Stimulated activated naive CD8-positive, alpha-beta T cell treated with anti-CD3 and anti-CD28 coated beads, Interleukin-15, Interleukin-2, amounts not matched to agents 100 U/mL and 50 U/mL, for 24 hours (primary cell): ENCODE measurements around the gene BTF3.

Experiments
- ATAC-seq: fragments of 150-1000 bp; cut with Tn5 transposase; one replicate; pipeline ENCODE4 v1.10.0; 2021
- DNase-seq: peaks from one replicate; pipeline ENCODE4 v3.0.0; 2021

Gene BTF3

DNA sequence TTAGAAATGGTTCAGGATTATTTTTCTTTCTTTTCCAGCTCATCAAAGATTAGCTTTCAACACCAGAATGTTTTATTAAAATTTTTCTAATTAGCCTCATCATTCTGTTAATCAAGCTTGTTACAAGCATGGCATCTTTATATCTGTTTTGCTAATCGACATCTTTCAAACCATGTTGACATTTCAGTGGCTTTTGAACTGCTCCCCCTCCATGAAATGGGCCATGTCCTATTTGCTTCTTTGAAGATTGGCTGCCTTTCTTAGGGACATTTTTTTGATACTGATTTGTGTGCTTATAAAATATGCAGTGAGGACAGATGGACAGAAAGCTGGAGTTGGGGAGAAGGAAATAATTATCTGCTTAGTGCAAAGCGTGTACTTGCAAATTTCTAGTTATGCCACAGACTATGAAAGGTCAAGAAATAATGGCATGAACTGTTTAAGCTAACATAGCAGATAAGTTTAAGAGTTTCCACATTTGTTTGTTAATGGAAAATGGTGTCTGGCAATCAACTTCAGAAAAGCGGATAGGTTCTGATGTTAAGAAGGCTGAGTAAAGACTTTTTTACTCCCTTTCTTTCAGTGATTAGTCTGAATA lies 27.5 kb downstream of the BTF3 start:
- no peak for ATAC-seq
- DNase-seq = no peak

DNA sequence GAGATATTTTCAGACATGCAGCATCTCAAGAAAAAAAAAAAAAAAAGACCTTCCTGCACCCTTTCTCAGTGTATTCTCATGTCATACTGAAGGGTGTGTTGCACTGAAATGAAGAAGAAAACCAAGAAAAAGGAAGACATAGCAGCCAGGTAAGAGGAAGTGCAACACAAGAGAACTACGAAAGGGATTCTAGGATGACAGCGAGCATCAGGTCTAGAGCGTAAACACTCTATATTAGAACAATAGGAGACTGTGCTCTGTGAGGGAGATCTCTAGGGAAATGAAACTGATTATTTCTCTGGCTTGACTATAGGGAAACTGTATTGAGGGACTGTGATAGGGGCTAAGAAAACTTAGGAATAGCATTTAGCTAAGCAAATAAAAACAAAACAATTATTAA lies 30.0 kb downstream of the BTF3 start:
- DNase-seq (no peak), ATAC-seq (no peak)

DNA sequence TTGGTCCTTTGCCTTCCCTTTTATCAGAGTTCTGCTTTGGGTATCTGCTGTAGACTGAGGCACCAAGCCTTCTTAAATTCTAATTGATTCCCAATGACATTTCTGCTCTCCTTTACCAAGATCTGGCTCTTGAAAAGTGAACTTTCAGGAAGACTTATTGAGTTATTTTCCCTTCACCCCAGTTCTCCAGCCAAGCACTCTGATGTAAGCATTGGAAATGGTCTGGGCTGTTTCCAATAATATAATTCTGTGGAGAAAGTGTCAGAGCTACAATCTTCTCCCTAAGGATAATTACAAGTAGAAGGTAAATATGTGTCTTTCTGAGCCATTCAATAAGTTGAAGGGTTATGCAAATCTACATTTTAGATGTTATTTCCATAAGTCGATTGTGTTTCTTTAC lies 30.8 kb downstream of the BTF3 start:
- DNase-seq (no peak), ATAC-seq (no peak)

DNA sequence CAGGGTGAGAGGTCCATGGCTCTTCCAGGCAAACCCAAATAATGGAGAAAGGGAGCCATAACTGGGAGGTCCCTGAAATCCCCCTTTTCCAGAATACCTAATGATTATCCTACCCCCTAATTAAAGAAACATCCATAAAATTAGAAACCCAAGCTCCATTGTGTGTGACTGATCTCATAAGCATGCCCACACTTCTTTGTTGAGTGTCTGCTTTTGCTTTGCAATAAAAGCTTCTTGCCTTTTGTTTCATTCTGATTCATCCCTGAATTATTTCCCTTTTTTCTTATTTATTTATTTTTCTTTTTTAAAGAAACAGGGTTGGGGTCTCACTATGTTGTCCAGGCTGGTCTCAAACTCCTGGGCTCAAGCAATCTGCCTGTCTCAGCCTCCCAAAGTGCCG lies 33.1 kb downstream of the BTF3 start:
- DNase-seq (no peak), ATAC-seq (no peak)

DNA sequence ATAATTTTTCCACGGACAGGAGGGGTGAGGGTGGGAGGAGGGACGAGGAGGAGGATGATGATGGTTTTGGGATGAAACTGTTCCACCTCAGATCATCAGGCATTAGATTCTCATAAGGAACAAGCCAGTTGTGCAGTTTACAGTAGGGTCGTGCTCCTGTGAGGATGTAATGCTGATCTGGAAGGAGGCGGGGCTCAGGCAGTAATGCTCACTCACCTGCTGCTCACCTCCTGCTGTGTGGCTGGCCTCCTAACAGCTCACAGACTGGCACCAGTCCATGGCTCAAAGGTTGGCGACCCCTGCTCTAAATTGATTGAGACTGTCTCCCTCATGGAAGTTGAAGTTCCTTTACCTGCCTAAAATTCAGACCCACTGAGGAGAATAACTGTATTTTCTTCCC lies 34.0 kb downstream of the BTF3 start:
- no peak for DNase-seq
- no peak for ATAC-seq

DNA sequence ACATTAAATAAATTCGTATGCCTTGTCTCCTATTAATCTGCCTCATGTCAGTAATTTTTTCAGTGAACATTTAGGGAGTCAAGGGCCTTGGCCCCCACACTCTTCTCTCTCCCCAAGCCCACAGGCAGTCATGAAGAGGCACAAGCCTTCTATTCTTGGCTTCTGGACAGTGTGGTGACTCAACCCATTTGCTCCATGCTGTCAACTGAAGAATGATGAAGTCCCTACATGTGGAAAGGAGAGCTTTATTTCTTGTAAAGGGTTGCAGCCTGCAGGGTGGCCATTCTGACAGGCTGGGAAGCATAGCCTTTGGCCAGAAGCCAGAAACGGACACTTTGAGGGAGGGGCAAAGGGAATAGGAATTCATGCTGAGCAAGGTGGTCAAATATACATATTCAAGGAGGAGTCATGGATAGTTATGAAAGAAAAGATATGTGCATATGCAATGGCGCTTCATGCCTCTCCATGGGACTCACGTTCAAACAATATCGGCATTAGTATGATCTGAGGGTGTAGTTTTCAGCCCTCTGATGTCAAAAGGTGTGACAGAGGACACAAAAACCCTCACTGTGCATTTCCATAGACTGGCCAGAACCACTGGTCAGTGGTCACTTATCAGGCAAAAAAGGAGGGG lies 35.9 kb downstream of the BTF3 start:
- no peak for ATAC-seq
- no peak for DNase-seq

DNA sequence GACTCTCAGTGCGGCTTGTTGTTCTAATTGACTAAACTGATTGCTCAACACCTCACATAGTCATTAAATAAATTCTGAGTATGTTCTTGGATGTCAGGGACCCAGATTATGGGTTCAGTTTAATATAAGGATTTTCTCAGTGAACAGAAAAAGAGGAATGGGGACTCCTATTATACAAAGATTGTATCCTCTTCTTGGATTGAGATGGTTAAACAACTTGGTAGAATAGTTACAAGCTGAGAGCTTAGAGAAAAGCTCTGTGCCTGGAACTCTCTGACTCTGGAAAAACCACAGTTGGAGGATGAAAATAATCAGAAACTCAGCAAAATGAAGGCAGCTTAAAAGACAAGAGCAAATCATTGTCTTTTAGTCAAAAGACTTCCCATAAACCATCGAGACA lies 36.7 kb downstream of the BTF3 start:
- DNase-seq = no peak
- no peak for ATAC-seq

DNA sequence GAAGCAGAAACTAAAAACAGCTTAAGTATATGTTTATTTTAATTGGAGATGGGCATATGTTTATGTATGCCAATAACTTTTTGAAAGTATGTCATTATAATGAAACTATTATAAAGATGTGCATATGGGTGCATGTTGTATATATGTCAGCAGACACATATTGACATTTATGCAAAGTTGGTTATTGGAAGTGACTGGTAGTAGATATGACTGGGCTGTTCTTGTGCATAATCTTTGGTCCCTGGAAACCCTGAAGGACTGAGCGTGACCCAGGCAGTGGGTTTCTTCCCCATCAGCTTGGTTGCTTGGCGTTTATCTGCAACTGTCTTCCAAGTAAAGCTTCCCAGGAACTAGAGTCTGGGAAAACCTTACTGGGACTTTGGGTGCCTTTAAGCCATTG lies 41.5 kb downstream of the BTF3 start:
- ATAC-seq (no peak), DNase-seq (no peak)

DNA sequence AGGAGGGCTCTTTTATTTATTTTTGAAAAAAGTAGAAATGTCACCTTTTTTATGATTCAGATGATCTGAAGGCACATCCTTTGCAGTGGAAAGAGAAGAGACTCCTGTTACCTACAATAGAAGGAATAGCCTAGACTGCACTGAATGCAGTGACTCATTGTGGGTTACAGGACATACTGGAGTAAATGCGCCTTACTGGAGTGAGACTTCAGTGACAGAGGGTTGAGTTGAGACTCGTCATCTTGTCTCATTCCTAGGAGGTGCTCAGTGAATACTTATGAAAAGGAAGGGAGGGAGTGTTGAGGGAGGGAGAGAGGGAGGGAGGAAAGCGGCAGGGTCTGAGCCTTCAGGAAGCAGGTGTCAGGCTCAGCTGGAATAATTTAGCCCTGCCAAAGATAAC lies 42.0 kb downstream of the BTF3 start:
- peak; percentile 59 for ATAC-seq
- DNase-seq = no peak

DNA sequence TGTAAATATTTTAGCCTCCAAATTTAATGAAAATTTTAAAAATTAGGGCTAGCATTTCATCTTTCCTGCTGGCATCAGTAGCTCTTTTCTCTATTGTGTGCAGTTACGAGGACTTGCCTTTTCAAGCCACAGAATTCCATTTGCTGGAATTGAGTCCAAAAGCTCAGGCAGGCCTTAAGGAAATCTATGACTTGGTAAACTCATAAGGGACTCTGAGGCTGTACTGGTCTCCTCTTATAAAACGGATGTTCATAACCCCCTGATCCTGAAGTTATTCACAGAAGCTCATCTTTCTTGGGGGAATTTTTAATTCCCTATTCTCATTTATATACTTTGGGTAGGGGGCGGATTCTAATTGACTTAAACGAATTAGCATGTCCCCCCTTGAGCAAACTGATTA lies 43.8 kb downstream of the BTF3 start:
- DNase-seq (no peak), ATAC-seq (no peak)

DNA sequence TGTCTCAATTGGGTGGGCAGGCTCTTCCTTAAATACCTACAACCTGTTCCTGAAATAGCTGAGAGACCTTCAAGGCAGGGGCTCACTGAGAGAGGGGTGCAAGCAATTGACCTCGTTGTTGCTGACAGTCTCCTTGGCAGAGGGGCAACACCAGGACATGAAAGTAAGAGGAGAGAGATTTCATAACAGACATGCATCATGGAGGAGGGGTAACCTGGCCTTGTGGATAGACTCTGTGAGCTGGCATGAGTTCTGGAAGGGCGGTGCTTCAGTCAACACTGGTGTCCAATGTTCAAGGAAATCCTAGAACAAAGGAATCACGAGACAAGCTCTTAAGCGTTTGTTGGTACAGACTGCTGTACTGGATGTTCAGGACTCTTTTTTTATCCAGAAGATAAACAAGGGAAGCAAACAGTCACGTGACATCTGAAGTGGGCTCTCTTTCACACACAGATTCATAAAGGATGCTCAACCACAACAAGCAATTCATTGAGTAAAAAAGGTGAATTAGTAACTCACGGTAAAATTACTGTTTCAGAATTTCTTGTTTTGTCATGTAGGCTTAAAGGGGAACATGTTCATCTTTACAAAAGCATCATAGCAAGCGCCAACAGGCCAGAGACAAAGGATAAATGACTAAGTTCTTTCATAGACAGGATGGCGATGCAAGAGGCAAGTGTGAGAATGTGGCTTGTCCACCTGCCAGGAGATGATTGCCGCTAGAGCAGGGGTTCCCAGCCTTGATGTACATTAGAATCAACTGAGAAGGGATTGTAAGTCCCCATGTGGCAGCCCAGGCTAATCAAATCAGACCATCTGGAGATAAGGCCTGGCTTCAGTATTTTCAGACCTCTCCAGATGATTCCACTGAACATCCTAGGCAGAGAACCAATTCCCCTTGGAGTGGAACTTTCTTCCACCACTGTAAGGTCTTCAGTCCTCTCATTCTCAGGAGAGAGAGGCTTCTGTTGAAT lies 46.5 kb downstream of the BTF3 start:
- ATAC-seq = no peak
- no peak for DNase-seq

DNA sequence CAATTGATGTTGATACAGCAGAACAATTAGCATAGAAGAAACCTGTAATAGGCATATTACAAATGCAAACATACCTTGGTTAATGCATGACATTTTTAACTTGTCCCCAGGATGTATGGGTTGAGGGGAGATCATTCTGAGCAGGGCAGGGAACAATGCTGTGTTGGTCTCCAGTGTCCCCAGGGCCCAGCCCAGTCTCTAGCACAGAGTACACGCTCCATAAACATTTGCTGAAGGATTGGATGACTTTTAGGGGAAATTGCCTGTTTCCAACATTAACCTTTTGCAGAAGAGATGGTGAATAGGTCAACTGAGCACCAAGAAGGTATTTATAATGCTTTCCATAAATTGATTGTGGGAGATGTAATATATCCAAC lies 47.1 kb downstream of the BTF3 start:
- ATAC-seq = no peak
- no peak for DNase-seq

DNA sequence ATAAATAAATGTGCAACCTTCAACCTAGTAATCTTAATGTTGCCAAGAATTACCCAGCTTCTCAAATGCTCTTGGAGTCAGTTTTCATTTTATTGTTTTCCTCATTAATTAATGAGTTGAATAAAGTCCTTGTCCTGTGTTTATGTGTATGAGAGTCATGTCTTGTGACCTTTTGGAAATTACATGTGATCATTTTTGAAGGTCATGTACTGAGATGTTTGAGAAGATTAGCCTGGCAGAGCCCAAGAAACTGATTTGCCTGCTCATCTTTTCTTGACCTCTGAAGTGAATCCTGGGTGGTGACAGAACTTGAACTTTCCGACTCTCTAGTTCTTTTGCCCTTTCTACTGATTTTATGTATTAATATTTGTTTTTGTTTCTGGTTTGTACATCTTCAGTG lies 51.8 kb downstream of the BTF3 start:
- DNase-seq = no peak
- ATAC-seq = no peak

DNA sequence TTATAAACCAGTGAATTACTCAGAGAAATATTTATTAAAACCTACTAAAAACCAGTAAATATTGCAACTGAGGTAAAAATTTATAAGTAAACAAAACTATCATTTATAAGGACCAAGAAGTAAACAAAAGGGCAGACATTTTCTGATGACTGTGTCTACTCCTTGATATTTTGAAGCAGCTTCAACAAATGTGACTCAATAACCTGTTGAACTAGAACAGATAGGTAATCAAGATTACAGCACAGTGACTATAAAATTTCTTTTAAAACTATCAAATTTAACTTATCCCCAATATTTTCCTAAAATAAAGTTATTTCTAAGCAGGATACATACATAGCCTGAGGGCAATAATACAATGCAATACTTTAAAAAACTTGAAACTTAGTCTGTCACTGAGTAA lies 54.4 kb downstream of the BTF3 start:
- DNase-seq (no peak), ATAC-seq (no peak)
